Panc1 (cell line): ENCODE results near the gene GNAI3. TPM values are rescaled to one million over a fixed set of nuclear protein-coding genes. Genes with fewer than 3 reads are reported as not detected.

ENCODE experiments used
- ATAC-seq: fragments of 200-7000 bp; cut with Tn5 transposase; 2 replicates; pipeline ENCODE4 v1.9.1; 2020; ENCODE audit warnings: mild to moderate bottlenecking, moderate library complexity
- BruUV-seq: library from RNA; stranded (reverse); fragments of 400-500 nt; replicated peaks from 2 replicates; lab custom pipeline; 2021; lab: Mats Ljungman, UMichigan
- CTCF ChIA-PET: fragments of 300-600 bp; sonication (Branson Sonifier 250); formaldehyde crosslinking; loops from one replicate; lab custom pipeline; 2022; ENCODE audit warnings: antibody characterized with exemption; lab: Charles Lee
- POLR2A ChIA-PET: fragments of 300-600 bp; sonication (Branson Sonifier 250); formaldehyde crosslinking; loops from one replicate; lab custom pipeline; 2022; ENCODE audit warnings: antibody characterized with exemption; lab: Charles Lee
- DNase-seq: peaks from one replicate; pipeline ENCODE4 v3.0.0-alpha.2; 2010; ENCODE audit warnings: low read depth, low spot score
- H3K27ac ChIP-seq: 2 replicates; pipeline ENCODE4 v1.5.1; 2011; ENCODE audit warnings: mild to moderate bottlenecking, low read length, inconsistent platforms
- H3K27me3 ChIP-seq: fragments of 200-500 bp; sonication (Bioruptor generic); 2 replicates; pipeline ENCODE4 v1.6.0; 2014; ENCODE audit warnings: low read length, inconsistent platforms; ENCODE audit not compliant: control insufficient read depth, insufficient read depth
- H3K36me3 ChIP-seq: fragments of 200-500 bp; sonication (Bioruptor generic); 2 replicates; pipeline ENCODE4 v1.5.1; 2014; ENCODE audit warnings: inconsistent platforms, mild to moderate bottlenecking, low read length, moderate library complexity; ENCODE audit not compliant: control insufficient read depth, insufficient read depth
- H3K4me1 ChIP-seq: 2 replicates; pipeline ENCODE4 v1.5.1; 2011; ENCODE audit warnings: inconsistent platforms, mild to moderate bottlenecking, low read length, moderate library complexity; ENCODE audit not compliant: control insufficient read depth, insufficient read depth
- H3K4me3 ChIP-seq, 2 experiments: 2 replicates each; pipeline ENCODE4 v1.5.1; 2011 to 2012; ENCODE audit warnings: low read depth in 2 of 2, low read length in 2 of 2, mild to moderate bottlenecking in 2 of 2, inconsistent platforms in 1 of 2, moderate library complexity in 1 of 2
- H3K9me3 ChIP-seq: fragments of 200-500 bp; sonication (Bioruptor generic); 2 replicates; pipeline ENCODE4 v1.5.1; 2014; ENCODE audit warnings: low read depth, mild to moderate bottlenecking, inconsistent platforms, low read length, moderate library complexity; ENCODE audit not compliant: control insufficient read depth, insufficient read depth
- POLR2AphosphoS5 ChIP-seq: IDR thresholded peaks from 2 replicates; pipeline ENCODE4 v1.6.1; 2012; ENCODE audit warnings: mild to moderate bottlenecking, low read depth, low read length, moderate library complexity
- SIN3A ChIP-seq: IDR thresholded peaks from 2 replicates; pipeline ENCODE4 v1.6.1; 2012; ENCODE audit warnings: low read depth, mild to moderate bottlenecking, low read length, moderate library complexity, borderline replicate concordance; ENCODE audit not compliant: insufficient read depth
- TCF7L2 ChIP-seq: IDR thresholded peaks from 2 replicates; pipeline ENCODE4 v1.6.1; 2011; ENCODE audit warnings: mild to moderate bottlenecking, low read depth, low read length, inconsistent platforms
- in situ Hi-C: cut with HindIII; loops from 2 replicates; pipeline ENCODE4 v1.10.0; 2016; ENCODE audit warnings: low sequenced_read_pairs, low pct_unique_long_range_greater_than_20kb
- intact Hi-C: fragments of 100-400 bp; cut with micrococcal nuclease; formaldehyde crosslinking; loops from one replicate; pipeline ENCODE4 v1.10.0; 2022; ENCODE audit not compliant: unreplicated experiment
- total RNA-seq: library from RNA; stranded (reverse); gene quantifications from one replicate; pipeline ENCODE4 v1.2.1, GENCODE V29; 2021; ENCODE audit not compliant: unreplicated experiment
- TF ChIP-seq, protein P1 (sequence below): fragments of 450-650 bp; IDR thresholded peaks from 2 replicates; pipeline ENCODE4 v1.5.1; 2017; ENCODE audit warnings: mild to moderate bottlenecking
- TF ChIP-seq, protein P2 (sequence below), 2 experiments: IDR thresholded peaks; 2 replicates each; pipeline ENCODE4 v1.6.1; 2011 to 2012; ENCODE audit warnings: low read depth in 2 of 2, control low read depth in 1 of 2, low read length in 1 of 2, mild to moderate bottlenecking in 1 of 2, moderate library complexity in 1 of 2; ENCODE audit not compliant: insufficient read depth in 1 of 2

The GNAI3 gene
- total RNA-seq, 1 experiment from 2014 or later, result 6.4 TPM

DNA sequence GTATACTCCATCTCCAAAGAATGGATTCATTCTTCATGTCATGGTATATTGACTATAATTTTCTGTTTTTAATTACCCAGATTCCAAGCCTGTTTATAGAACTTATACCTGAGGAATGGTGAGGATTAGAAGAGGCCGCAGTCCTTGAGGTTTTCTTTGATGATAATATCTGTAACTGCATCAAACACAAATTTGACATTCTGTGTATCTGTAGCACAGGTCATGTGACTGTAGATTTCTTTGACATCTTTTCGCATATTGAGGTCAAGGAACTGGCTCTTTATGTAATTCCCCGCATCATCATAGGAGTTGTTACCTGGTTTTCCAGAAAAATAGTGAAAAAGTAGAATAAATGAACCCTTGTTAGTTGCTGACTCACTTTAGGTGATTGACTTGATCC, 54.8 kb downstream of the GNAI3 start:
- no TSS peak for BruUV-seq
- ChIA-PET POLR2A (no interaction called here), CTCF (no interaction called here)
- Histone ChIP-seq H3K27ac (no peak overlapping the region), H3K4me1 (no peaks in the 10 kb centered on the region), H3K36me3 (no peaks in the 10 kb centered on the region), H3K4me3 (no peak overlapping the region), H3K9me3 (no peaks in the 10 kb centered on the region), H3K27me3 (no peaks in the 10 kb centered on the region)
- intact Hi-C loops, result no loop called here
- ATAC-seq (no peak), DNase-seq (no peak)
- in situ Hi-C loops, result no loop called here
- TF ChIP-seq, protein P1, sequence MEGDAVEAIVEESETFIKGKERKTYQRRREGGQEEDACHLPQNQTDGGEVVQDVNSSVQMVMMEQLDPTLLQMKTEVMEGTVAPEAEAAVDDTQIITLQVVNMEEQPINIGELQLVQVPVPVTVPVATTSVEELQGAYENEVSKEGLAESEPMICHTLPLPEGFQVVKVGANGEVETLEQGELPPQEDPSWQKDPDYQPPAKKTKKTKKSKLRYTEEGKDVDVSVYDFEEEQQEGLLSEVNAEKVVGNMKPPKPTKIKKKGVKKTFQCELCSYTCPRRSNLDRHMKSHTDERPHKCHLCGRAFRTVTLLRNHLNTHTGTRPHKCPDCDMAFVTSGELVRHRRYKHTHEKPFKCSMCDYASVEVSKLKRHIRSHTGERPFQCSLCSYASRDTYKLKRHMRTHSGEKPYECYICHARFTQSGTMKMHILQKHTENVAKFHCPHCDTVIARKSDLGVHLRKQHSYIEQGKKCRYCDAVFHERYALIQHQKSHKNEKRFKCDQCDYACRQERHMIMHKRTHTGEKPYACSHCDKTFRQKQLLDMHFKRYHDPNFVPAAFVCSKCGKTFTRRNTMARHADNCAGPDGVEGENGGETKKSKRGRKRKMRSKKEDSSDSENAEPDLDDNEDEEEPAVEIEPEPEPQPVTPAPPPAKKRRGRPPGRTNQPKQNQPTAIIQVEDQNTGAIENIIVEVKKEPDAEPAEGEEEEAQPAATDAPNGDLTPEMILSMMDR, result no peak
- TF ChIP-seq SIN3A, result no peak

DNA sequence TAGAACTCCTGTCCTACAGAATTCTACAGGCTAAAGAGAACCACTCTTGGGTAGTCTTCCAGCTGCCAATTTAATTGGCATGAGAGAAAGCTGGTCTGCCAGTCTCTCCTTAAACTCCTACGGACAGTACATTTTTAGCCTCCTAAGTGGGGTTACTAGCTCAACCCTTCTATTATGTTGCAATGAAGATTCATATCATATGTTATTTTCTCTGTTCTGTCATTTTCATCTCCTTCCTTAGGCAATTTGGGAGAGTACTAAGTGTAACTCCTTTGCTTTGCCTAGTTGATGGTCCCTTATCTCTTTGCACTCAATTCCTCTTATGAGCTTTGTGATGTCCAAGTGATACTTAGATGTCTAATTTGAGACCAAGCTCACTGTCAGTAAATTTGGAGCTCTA, 57.0 kb downstream of the GNAI3 start:
- CTCF ChIA-PET, result no interaction called here
- intact Hi-C loops, result no loop called here

More for the DNA sequence above, 57.0 kb downstream of the GNAI3 start:
- Histone ChIP-seq H3K4me3 (no peak overlapping the region), H3K36me3 (no peaks in the 10 kb centered on the region), H3K9me3 (no peaks in the 10 kb centered on the region), H3K27me3 (no peaks in the 10 kb centered on the region), H3K4me1 (no peaks in the 10 kb centered on the region), H3K27ac (no peak overlapping the region)
- TF ChIP-seq TCF7L2, result no peak
- TF ChIP-seq, protein P1, result no peak
- TF ChIP-seq, protein P2, sequence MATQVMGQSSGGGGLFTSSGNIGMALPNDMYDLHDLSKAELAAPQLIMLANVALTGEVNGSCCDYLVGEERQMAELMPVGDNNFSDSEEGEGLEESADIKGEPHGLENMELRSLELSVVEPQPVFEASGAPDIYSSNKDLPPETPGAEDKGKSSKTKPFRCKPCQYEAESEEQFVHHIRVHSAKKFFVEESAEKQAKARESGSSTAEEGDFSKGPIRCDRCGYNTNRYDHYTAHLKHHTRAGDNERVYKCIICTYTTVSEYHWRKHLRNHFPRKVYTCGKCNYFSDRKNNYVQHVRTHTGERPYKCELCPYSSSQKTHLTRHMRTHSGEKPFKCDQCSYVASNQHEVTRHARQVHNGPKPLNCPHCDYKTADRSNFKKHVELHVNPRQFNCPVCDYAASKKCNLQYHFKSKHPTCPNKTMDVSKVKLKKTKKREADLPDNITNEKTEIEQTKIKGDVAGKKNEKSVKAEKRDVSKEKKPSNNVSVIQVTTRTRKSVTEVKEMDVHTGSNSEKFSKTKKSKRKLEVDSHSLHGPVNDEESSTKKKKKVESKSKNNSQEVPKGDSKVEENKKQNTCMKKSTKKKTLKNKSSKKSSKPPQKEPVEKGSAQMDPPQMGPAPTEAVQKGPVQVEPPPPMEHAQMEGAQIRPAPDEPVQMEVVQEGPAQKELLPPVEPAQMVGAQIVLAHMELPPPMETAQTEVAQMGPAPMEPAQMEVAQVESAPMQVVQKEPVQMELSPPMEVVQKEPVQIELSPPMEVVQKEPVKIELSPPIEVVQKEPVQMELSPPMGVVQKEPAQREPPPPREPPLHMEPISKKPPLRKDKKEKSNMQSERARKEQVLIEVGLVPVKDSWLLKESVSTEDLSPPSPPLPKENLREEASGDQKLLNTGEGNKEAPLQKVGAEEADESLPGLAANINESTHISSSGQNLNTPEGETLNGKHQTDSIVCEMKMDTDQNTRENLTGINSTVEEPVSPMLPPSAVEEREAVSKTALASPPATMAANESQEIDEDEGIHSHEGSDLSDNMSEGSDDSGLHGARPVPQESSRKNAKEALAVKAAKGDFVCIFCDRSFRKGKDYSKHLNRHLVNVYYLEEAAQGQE (IDR thresholded peaks at IDR 0.05; ENCODE audit: insufficient read depth in 1 of 2, low read depth in 2 of 2, low read length in 1 of 2), result no peak
- no peak for TF ChIP-seq POLR2AphosphoS5
- no peak for TF ChIP-seq SIN3A
- ATAC-seq, result no peak
- BruUV-seq, result no TSS peak
- in situ Hi-C loops, result no loop called here
- no peak for DNase-seq
- POLR2A ChIA-PET, result no interaction called here
